GM23248 (cell line): ENCODE measurements around the gene HOPX. TPM values are rescaled to one million over a fixed set of nuclear protein-coding genes. Genes with fewer than 3 reads are reported as not detected.

Experiments
- DNase-seq: peaks from one replicate; pipeline ENCODE4 v3.0.0-alpha.2; 2015
- H2AFZ ChIP-seq: fragments of 200-600 bp; sonication (generic); 2 replicates; pipeline ENCODE4 v1.6.1; 2016; ENCODE audit warnings: antibody characterized with exemption
- H3F3A ChIP-seq: fragments of 200-600 bp; sonication (generic); 2 replicates; pipeline ENCODE4 v1.6.1; 2016; ENCODE audit warnings: mild to moderate bottlenecking, antibody characterized with exemption, mixed run types; ENCODE audit not compliant: insufficient read depth
- H3K27ac ChIP-seq: fragments of 200-600 bp; sonication (generic); 2 replicates; pipeline ENCODE4 v1.5.1; 2016; ENCODE audit warnings: mild to moderate bottlenecking
- H3K27me3 ChIP-seq: fragments of 200-600 bp; sonication (generic); replicated peaks from 2 replicates; pipeline ENCODE4 v1.6.1; 2016; ENCODE audit warnings: mild to moderate bottlenecking; ENCODE audit not compliant: insufficient read depth
- H3K36me3 ChIP-seq: fragments of 200-600 bp; sonication (generic); 2 replicates; pipeline ENCODE4 v1.6.1; 2016; ENCODE audit warnings: low read depth, mild to moderate bottlenecking
- H3K4me1 ChIP-seq: fragments of 200-600 bp; sonication (generic); 2 replicates; pipeline ENCODE4 v1.6.1; 2016; ENCODE audit warnings: mild to moderate bottlenecking; ENCODE audit not compliant: insufficient read depth
- H3K4me2 ChIP-seq: fragments of 200-600 bp; sonication (generic); one replicate; pipeline ENCODE4 v1.6.1; 2016; ENCODE audit warnings: mild to moderate bottlenecking; ENCODE audit not compliant: unreplicated experiment
- H3K4me3 ChIP-seq: fragments of 200-600 bp; sonication (generic); 2 replicates; pipeline ENCODE4 v1.5.1; 2016; ENCODE audit warnings: mild to moderate bottlenecking
- H3K79me2 ChIP-seq: fragments of 200-600 bp; sonication (generic); 2 replicates; pipeline ENCODE4 v1.6.1; 2016; ENCODE audit warnings: mild to moderate bottlenecking; ENCODE audit not compliant: insufficient read depth
- H3K9ac ChIP-seq: fragments of 200-600 bp; sonication (generic); 2 replicates; pipeline ENCODE4 v1.6.1; 2016; ENCODE audit warnings: mild to moderate bottlenecking
- H3K9me2 ChIP-seq: fragments of 200-600 bp; sonication (generic); 2 replicates; pipeline ENCODE4 v1.6.1; 2016; ENCODE audit warnings: mixed run types, mild to moderate bottlenecking, moderate library complexity; ENCODE audit not compliant: insufficient read depth
- H3K9me3 ChIP-seq: fragments of 200-600 bp; sonication (generic); one replicate; pipeline ENCODE4 v1.6.1; 2017; ENCODE audit warnings: low read depth
- H4K20me1 ChIP-seq: fragments of 200-600 bp; sonication (generic); 2 replicates; pipeline ENCODE4 v1.6.0; 2016; ENCODE audit not compliant: insufficient read depth
- EZH2 ChIP-seq: fragments of 200-600 bp; sonication (generic); IDR thresholded peaks from 2 replicates; pipeline ENCODE4 v1.6.1; 2018; ENCODE audit warnings: antibody characterized with exemption, mild to moderate bottlenecking; ENCODE audit not compliant: insufficient read depth, poor library complexity, severe bottlenecking
- EZH2phosphoT487 ChIP-seq: fragments of 200-600 bp; sonication (generic); IDR thresholded peaks from 2 replicates; pipeline ENCODE4 v1.6.1; 2018; ENCODE audit warnings: antibody characterized with exemption, moderate library complexity, mild to moderate bottlenecking, low read depth; ENCODE audit not compliant: insufficient read depth
- WGBS, 2 experiments: methylation state at CpG; one replicate each; pipeline ENCODE4 v1.1.6; 2015 to 2017; ENCODE audit warnings: low lambda C conversion rate in 2 of 2, low coverage in 1 of 2; ENCODE audit errors: missing lambda C conversion rate in 2 of 2; 5-methylcytosine and 5-hydroxymethylcytosine counted together
- in situ Hi-C: fragments of 300-500 bp; cut with MboI; formaldehyde crosslinking; loops from 2 replicates; pipeline ENCODE4 v1.15.0; 2020
- polyA plus RNA-seq: library from polyadenylated mRNA; unstranded; fragments of >200 nt; fragmentation: Nextera tagmentation; extraction: Ambion mirVana; gene quantifications from 2 replicates; pipeline ENCODE4 v1.2.1, GENCODE V29; 2016
- total RNA-seq: library from RNA; depleted of rRNA; stranded (reverse); fragments of >200 nt; shearing (Covaris generic); gene quantifications from 2 replicates; pipeline ENCODE4 v1.2.3, GENCODE V29; 2014

Gene HOPX
- total and polyA plus RNA-seq, 2 experiments from 2014 or later, result not detected

DNA sequence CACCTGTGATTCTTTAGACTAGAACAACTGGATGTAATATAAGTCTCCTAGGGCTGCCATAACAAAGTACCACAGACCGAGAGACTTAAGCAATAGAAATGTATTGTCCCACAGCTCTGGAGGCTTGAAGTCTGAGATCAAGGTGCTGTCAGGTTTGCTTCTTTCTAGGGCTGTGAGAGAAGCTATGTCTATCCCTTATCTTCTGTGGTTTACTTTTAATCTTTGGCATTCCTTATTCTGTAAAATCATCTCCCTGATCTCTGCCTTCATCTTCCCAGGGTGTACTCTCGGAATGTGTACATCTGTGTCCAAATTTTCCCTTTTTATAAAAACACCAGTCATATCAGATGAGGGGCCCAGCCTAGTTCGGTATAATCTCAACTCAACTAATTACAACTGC lies 10.3 kb upstream of the HOPX start:
- no peaks in the 10 kb centered on the region for H3K9me3 ChIP-seq
- H3K4me1 ChIP-seq, result no peaks in the 10 kb centered on the region
- H3K4me2 ChIP-seq, result no peak overlapping the region
- H3K9me2 ChIP-seq, result no peaks in the 10 kb centered on the region
- H3K9ac ChIP-seq, result no peak overlapping the region
- no peak for DNase-seq
- H3K4me3 ChIP-seq, result no peak overlapping the region
- no peak overlapping the region for H3K27ac ChIP-seq
- no peaks in the 10 kb centered on the region for H3K36me3 ChIP-seq
- no peaks in the 10 kb centered on the region for H4K20me1 ChIP-seq
- H3F3A ChIP-seq, result no peaks in the 10 kb centered on the region
- 63 to 69% methylated on average over 3 of the region's 3 CpGs for WGBS, 2 experiments
- H3K79me2 ChIP-seq, result no peaks in the 10 kb centered on the region
- H3K27me3 ChIP-seq, result peaks cover 26% of the 10 kb centered on the region
- no peak for TF ChIP-seq EZH2
- TF ChIP-seq EZH2phosphoT487, result no peak
- in situ Hi-C loops, result no loop called here
- H2AFZ ChIP-seq, result no peak overlapping the region

GRCh38 chr4:56690393-56690792 lies 9.3 kb upstream of the HOPX start:
- WGBS, 2 experiments, result 0 to 11% methylated on average over 1 of the region's 1 CpG
- no peaks in the 10 kb centered on the region for H3K79me2 ChIP-seq
- H3F3A ChIP-seq, result no peaks in the 10 kb centered on the region
- no peak for DNase-seq
- H3K27me3 ChIP-seq, result peaks cover 26% of the 10 kb centered on the region
- no peaks in the 10 kb centered on the region for H4K20me1 ChIP-seq
- no peaks in the 10 kb centered on the region for H3K9me3 ChIP-seq
- H3K27ac ChIP-seq, result no peak overlapping the region
- no peak overlapping the region for H3K4me2 ChIP-seq
- H3K9me2 ChIP-seq, result no peaks in the 10 kb centered on the region
- no peak overlapping the region for H2AFZ ChIP-seq
- H3K4me3 ChIP-seq, result no peak overlapping the region
- in situ Hi-C loops, result no loop called here
- no peak overlapping the region for H3K9ac ChIP-seq
- no peaks in the 10 kb centered on the region for H3K36me3 ChIP-seq
- TF ChIP-seq EZH2phosphoT487 (no peak), EZH2 (no peak)
- no peaks in the 10 kb centered on the region for H3K4me1 ChIP-seq

DNA sequence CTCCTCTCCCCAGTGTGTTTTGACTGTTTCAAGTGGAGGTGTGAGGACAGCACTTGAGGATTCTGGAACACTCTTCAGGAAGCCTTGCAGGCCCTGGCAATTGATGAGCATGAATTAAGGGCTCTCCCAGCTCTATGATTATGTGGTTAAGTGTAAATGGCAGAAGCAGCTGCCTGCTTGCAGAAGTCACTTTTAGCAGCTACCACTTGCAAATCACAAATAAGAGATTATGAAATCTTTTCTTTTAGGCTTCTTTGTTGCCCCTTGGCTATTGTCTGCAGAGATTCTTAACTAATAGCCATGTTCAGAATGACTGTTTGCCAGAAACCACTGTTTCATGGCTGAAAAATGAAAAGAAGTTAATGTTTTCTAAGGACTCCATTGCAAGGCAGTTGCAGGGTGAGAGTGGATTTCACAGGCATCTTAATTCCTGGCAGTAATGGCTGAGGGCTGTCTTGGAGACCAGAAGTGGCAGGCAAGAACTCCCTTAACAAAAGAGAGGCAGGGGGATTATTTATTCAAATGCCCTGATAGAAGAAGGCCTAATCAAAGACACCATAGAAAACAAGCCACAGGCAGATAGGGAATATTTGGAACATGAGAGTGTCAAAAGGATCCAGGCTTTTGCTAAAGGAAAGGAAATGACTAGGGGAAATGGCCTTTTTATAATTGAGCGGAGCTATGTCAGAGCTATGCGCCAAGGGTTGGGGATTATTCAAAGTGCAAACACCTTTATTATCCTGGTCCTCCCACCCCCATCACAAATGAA lies 8.3 kb upstream of the HOPX start:
- H2AFZ ChIP-seq, result no peak overlapping the region
- no peaks in the 10 kb centered on the region for H3K36me3 ChIP-seq
- no peak overlapping the region for H3K4me3 ChIP-seq
- no peak overlapping the region for H3K27ac ChIP-seq
- no peak overlapping the region for H3K9ac ChIP-seq
- in situ Hi-C loops, result no loop called here
- no peaks in the 10 kb centered on the region for H3F3A ChIP-seq
- no peaks in the 10 kb centered on the region for H3K79me2 ChIP-seq
- TF ChIP-seq EZH2, result no peak
- TF ChIP-seq EZH2phosphoT487, result no peak
- no peaks in the 10 kb centered on the region for H3K9me3 ChIP-seq
- 0 out of 2 replicates have a peak, but pooled peaks cover 2% of the 10 kb centered on the region for H3K4me1 ChIP-seq
- WGBS, 2 experiments, result 90 to 91% methylated on average over 2 of the region's 2 CpGs
- no peaks in the 10 kb centered on the region for H3K9me2 ChIP-seq
- H3K4me2 ChIP-seq, result no peak overlapping the region
- H3K27me3 ChIP-seq, result peaks cover 21% of the 10 kb centered on the region
- H4K20me1 ChIP-seq, result no peaks in the 10 kb centered on the region
- no peak for DNase-seq

GRCh38 chr4:56688094-56688647 lies 7.1 kb upstream of the HOPX start:
- no peak overlapping the region for H3K4me2 ChIP-seq
- H3K79me2 ChIP-seq, result no peaks in the 10 kb centered on the region
- no peaks in the 10 kb centered on the region for H3K9me3 ChIP-seq
- no peak for DNase-seq
- no peaks in the 10 kb centered on the region for H3K9me2 ChIP-seq
- TF ChIP-seq EZH2phosphoT487, result no peak
- no peak for TF ChIP-seq EZH2
- no peak overlapping the region for H3K9ac ChIP-seq
- 0 out of 2 replicates have a peak, but pooled peaks cover 2% of the 10 kb centered on the region for H3K4me1 ChIP-seq
- no peak overlapping the region for H3K27ac ChIP-seq
- no peak overlapping the region for H2AFZ ChIP-seq
- no peaks in the 10 kb centered on the region for H3K36me3 ChIP-seq
- WGBS, 2 experiments, result 45 to 59% methylated on average over 2 of the region's 2 CpGs
- no peak overlapping the region for H3K4me3 ChIP-seq
- no peaks in the 10 kb centered on the region for H3F3A ChIP-seq
- peaks cover 32% of the 10 kb centered on the region for H3K27me3 ChIP-seq
- in situ Hi-C loops, result no loop called here
- H4K20me1 ChIP-seq, result no peaks in the 10 kb centered on the region
